ENCODE data around the gene CAB39L.

- TF ChIP-seq ELF2 (CRISPR knock-in tag; IDR thresholded peaks at IDR 0.05) (no peak), ATF3 (IDR thresholded peaks at IDR 0.05) (no peak), ATF3 (CRISPR knock-in tag; conservative IDR thresholded peaks at IDR 0.05) (no peak)
Observed at GRCh38 chr13:49288458-49288857, 155.4 kb downstream of the CAB39L start.

Data from K562 (cell line).